K562 (cell line): ENCODE data around the gene HLCS. TPM values are rescaled to one million over a fixed set of nuclear protein-coding genes. Genes with fewer than 3 reads are reported as not detected.
"Not testable (repeated sequence)": the region's sequence is repeated elsewhere in the genome, so short reads cannot be mapped to it uniquely, and the experiment has no call there.

Source experiments
- ATAC-seq: fragments of 200-7000 bp; cut with Tn5 transposase; 3 replicates; pipeline ENCODE4 v1.9.1; 2020; ENCODE audit warnings: moderate library complexity
- BruUV-seq: library from RNA; stranded (reverse); fragments of 400-500 nt; replicated peaks from 2 replicates; lab custom pipeline; 2021; lab: Mats Ljungman, UMichigan
- CTCF ChIA-PET: fragments of 300-600 bp; formaldehyde crosslinking; extraction: SDS; loops from one replicate; lab custom pipeline; 2021; ENCODE audit warnings: low intra/inter-chr PET ratio; lab: Yijun Ruan, JAX
- POLR2A ChIA-PET: fragments of 300-600, 350-650 bp; sonication (Branson Sonifier 250); formaldehyde crosslinking; extraction: SDS; loops from one replicate; lab custom pipeline; 2021; ENCODE audit warnings: antibody characterized with exemption, inconsistent platforms; lab: Yijun Ruan, JAX
- DNase-seq, 4 experiments: peaks; one replicate each; pipeline versions ENCODE4 v3.0.0 to v3.0.0-alpha.2; 2011 to 2018; ENCODE audit warnings: low spot score in 3 of 4, mixed read lengths in 3 of 4; ENCODE audit errors: extremely low read depth in 1 of 4
- FAIRE-seq: peaks from 2 replicates; lab custom pipeline; 2011; peaks lifted over from hg19 to GRCh38; lab: Jason Lieb, UNC
- H2AFZ ChIP-seq: 2 replicates; pipeline ENCODE4 v1.6.0; 2011; ENCODE audit warnings: low read depth, low read length, control low read depth, inconsistent platforms
- H3K27ac ChIP-seq: fragments of 200-600 bp; 3 replicates; pipeline ENCODE4 v1.8.0; 2011; ENCODE audit warnings: low read depth, mild to moderate bottlenecking, control low read depth, inconsistent platforms, low read length, moderate library complexity, mixed read lengths; ENCODE audit errors: extremely low read depth
- H3K27me3 ChIP-seq, 2 experiments: fragments of 300-600 bp in 1 of 2; 2 replicates in 1 of 2; 3 replicates in 1 of 2; pipeline versions ENCODE4 v1.6.0 to v1.8.0; 2011; ENCODE audit warnings: inconsistent platforms in 2 of 2, low read length in 2 of 2, mild to moderate bottlenecking in 1 of 2, mixed read lengths in 1 of 2, moderate library complexity in 1 of 2; ENCODE audit not compliant: control insufficient read depth in 2 of 2, insufficient read depth in 2 of 2
- H3K36me3 ChIP-seq: fragments of 300-600 bp; 3 replicates; pipeline ENCODE4 v1.8.0; 2011; ENCODE audit warnings: mild to moderate bottlenecking, low read length, inconsistent platforms; ENCODE audit not compliant: control insufficient read depth, insufficient read depth
- H3K4me1 ChIP-seq, 2 experiments: fragments of 200-600 bp in 1 of 2; replicated peaks in 1 of 2; 2 replicates in 1 of 2; 3 replicates in 1 of 2; pipeline versions ENCODE4 v1.5.1 to v1.8.0; 2011; ENCODE audit warnings: inconsistent platforms in 2 of 2, low read length in 2 of 2, mild to moderate bottlenecking in 1 of 2, mixed read lengths in 1 of 2, moderate library complexity in 1 of 2; ENCODE audit not compliant: control insufficient read depth in 2 of 2, insufficient read depth in 2 of 2
- H3K4me2 ChIP-seq: 2 replicates; pipeline ENCODE4 v1.6.1; 2011; ENCODE audit warnings: low read length, control low read depth, inconsistent platforms, mixed read lengths; ENCODE audit not compliant: insufficient read depth
- H3K4me3 ChIP-seq: fragments of 200-600 bp; sonication (generic), shearing (Covaris generic); 2 replicates; pipeline ENCODE4 v1.5.1; 2016; ENCODE audit warnings: control low read depth, inconsistent platforms
- H3K79me2 ChIP-seq: fragments of 200-600 bp; 3 replicates; pipeline ENCODE4 v1.8.0; 2011; ENCODE audit warnings: low read length, inconsistent platforms; ENCODE audit not compliant: control insufficient read depth, insufficient read depth
- H3K9ac ChIP-seq, 2 experiments: 2 replicates each; pipeline versions ENCODE4 v1.6.0 to v1.6.1; 2011; ENCODE audit warnings: low read depth in 2 of 2, low read length in 2 of 2, control low read depth in 1 of 2, inconsistent platforms in 1 of 2, mild to moderate bottlenecking in 1 of 2, mixed read lengths in 1 of 2; ENCODE audit not compliant: insufficient read depth in 1 of 2
- H3K9me1 ChIP-seq: one replicate; pipeline ENCODE4 v1.6.0; 2011; ENCODE audit warnings: inconsistent platforms, mild to moderate bottlenecking, low read length, moderate library complexity; ENCODE audit not compliant: control insufficient read depth, insufficient read depth
- H3K9me3 ChIP-seq: replicated peaks from 2 replicates; pipeline ENCODE4 v1.5.1; 2011; ENCODE audit warnings: low read depth, low read length, inconsistent platforms; ENCODE audit not compliant: control insufficient read depth, insufficient read depth
- H4K20me1 ChIP-seq: replicated peaks from 2 replicates; pipeline ENCODE4 v1.6.1; 2011; ENCODE audit warnings: low read length, inconsistent platforms, mixed read lengths; ENCODE audit not compliant: control insufficient read depth, insufficient read depth
- BCLAF1 ChIP-seq, 2 experiments: fragments of 450-650 bp in 1 of 2; IDR thresholded peaks; 2 replicates each; pipeline ENCODE4 v1.6.1; 2011 to 2017; ENCODE audit warnings: low read depth in 2 of 2, antibody characterized with exemption in 1 of 2, borderline replicate concordance in 1 of 2, low read length in 1 of 2, mild to moderate bottlenecking in 1 of 2, mixed read lengths in 1 of 2; ENCODE audit not compliant: control insufficient read depth in 1 of 2
- BCOR ChIP-seq: fragments of 450-650 bp; IDR thresholded peaks from 2 replicates; pipeline ENCODE4 v1.6.1; 2016
- ZNF707 ChIP-seq: fragments of 250-450 bp; sonication (Bioruptor Pico); conservative IDR thresholded peaks from 2 replicates; pipeline ENCODE4 v1.8.0; 2022; ENCODE audit warnings: inconsistent platforms, mild to moderate bottlenecking, moderate library complexity
- WGBS: fragments of 100-300 bp; shearing (Covaris generic); methylation state at CpG from one replicate; pipeline ENCODE4 v1.1.6; 2016; ENCODE audit warnings: low coverage, mixed read lengths; ENCODE audit not compliant: insufficient coverage; ENCODE audit errors: missing lambda C conversion rate; 5-methylcytosine and 5-hydroxymethylcytosine counted together
- in situ Hi-C: fragments of 300-500 bp; cut with MboI; formaldehyde crosslinking; loops from 4 replicates; pipeline ENCODE4 v1.15.0; 2018; ENCODE audit warnings: inconsistent platforms, mixed read lengths
- intact Hi-C: fragments of 100-400 bp; cut with micrococcal nuclease; formaldehyde crosslinking; loops from 2 replicates; pipeline ENCODE4 v1.14.2; 2022
- polyA plus RNA-seq, 8 experiments: library from polyadenylated mRNA; depleted of rRNA in 4 of 8; stranded (reverse) in 5 of 8; unstranded in 3 of 8; fragments of >200 nt; fragmentation: Nextera tagmentation in 2 of 8; fragmentation: Illumina TruSeq in 1 of 8; extraction: Ambion mirVana in 2 of 8; extraction: Trizol in 1 of 8; gene quantifications; 2 replicates each; pipeline versions ENCODE4 v1.2.1 to v1.2.3, GENCODE V29; 2011 to 2014; ENCODE audit warnings: inconsistent platforms in 1 of 8, missing spikeins in 1 of 8
- total RNA-seq, 7 experiments: library from RNA; depleted of rRNA in 6 of 7; stranded (reverse); fragments of >200 nt in 6 of 7; fragmentation: Illumina TruSeq in 2 of 7; extraction: Trizol in 2 of 7; gene quantifications; 2 replicates each; pipeline versions ENCODE4 v1.2.1 to v1.2.3, GENCODE V29; 2011 to 2021; ENCODE audit warnings: low replicate concordance in 1 of 7

Gene HLCS
- total and polyA plus RNA-seq, 9 of the 15 experiments (the other 6 are each of a cell fraction or from before 2014, with no cell fraction given), result 3.0 to 21.5 (median 17.1) TPM

- no peak for TF ChIP-seq BCLAF1 (IDR thresholded peaks at IDR 0.05; ENCODE audit: borderline replicate concordance in 1 of 2, control insufficient read depth in 1 of 2, low read depth in 2 of 2, low read length in 1 of 2)
These were observed 33.9 kb upstream of the HLCS start (continued) for GRCh38 chr21:37000381-37000780.

- ChIA-PET CTCF (no interaction called here), POLR2A (interaction anchor here (1.0 to 1.3 kb wide), 2 partner anchors 9 to 11 kb away, joined by 3 to 4 read pairs; no protein-coding TSS in a partner anchor)
- Histone ChIP-seq H4K20me1 (no peaks in the 10 kb centered on the region), H2AFZ (peak overlapping the region; percentile 75; the same call in 1 of the 2 replicates), H3K27ac (no peak overlapping the region), H3K9me3 (no peaks in the 10 kb centered on the region), H3K79me2 (no peaks in the 10 kb centered on the region), H3K9ac (no peak overlapping the region), H3K4me2 (no peak overlapping the region), H3K9me1 (no peaks in the 10 kb centered on the region), H3K4me1 (peaks cover 0 to 3% of the 10 kb centered on the region in 2 experiments; a peak in 1 of 5 replicates), H3K4me3 (no peak overlapping the region), H3K36me3 (no peaks in the 10 kb centered on the region), H3K27me3 (no peaks in the 10 kb centered on the region)
- DNase-seq (no peak), FAIRE-seq (no peak), ATAC-seq (no peak)
- 51% methylated on average over 10 of the region's 11 CpGs for WGBS
- in situ Hi-C loops (no loop called here), intact Hi-C loops (no loop called here)
- BruUV-seq, result no TSS peak
- 0 out of 2 replicates have a peak, but pooled peaks have one; percentile 9 for TF ChIP-seq BCOR
- TF ChIP-seq ZNF707 (CRISPR knock-in tag), result no peak
These were observed 32.8 kb upstream of the HLCS start for GRCh38 chr21:36999131-36999898.

- H4K20me1 ChIP-seq, H3K27ac ChIP-seq, H3K27me3 ChIP-seq, H3K9me1 ChIP-seq, BruUV-seq, in situ Hi-C loops, H3K36me3 ChIP-seq, ATAC-seq, DNase-seq, FAIRE-seq, CTCF ChIA-PET, H3K4me1 ChIP-seq, H2AFZ ChIP-seq, H3K4me2 ChIP-seq, H3K4me3 ChIP-seq, H3K9me3 ChIP-seq, intact Hi-C loops, H3K9ac ChIP-seq, H3K79me2 ChIP-seq: not testable (repeated sequence)
- 69% methylated on average over 12 of the region's 12 CpGs for WGBS
- POLR2A ChIA-PET, result interaction anchor here (0.8 to 1.1 kb wide), 2 partner anchors 100 to 619 kb away, joined by 3 read pairs; no protein-coding TSS in a partner anchor
These were observed 28.8 kb upstream of the HLCS start for GRCh38 chr21:36995285-36995684.
